HG02759 (cell line): ENCODE results near the gene HTR1D.

Source experiments
- ATAC-seq: cut with Tn5 transposase; IDR thresholded peaks from one replicate; pipeline ENCODE4 v1.9.1; 2021; ENCODE audit warnings: mild to moderate bottlenecking, moderate library complexity; ENCODE audit not compliant: unreplicated experiment

The HTR1D gene

GRCh38 chr1:23156940-23157339 is 60.4 kb downstream of the HTR1D start:
- ATAC-seq: no peak

GRCh38 chr1:23152966-23153684 is 64.2 kb downstream of the HTR1D start:
- ATAC-seq: no peak

- no peak for ATAC-seq
These were observed 66.6 kb downstream of the HTR1D start for GRCh38 chr1:23150742-23151141.

- ATAC-seq: no peak
These were observed 67.2 kb downstream of the HTR1D start for GRCh38 chr1:23150125-23150524.

- ATAC-seq: no peak
These were observed 68.2 kb downstream of the HTR1D start for GRCh38 chr1:23149114-23149513.

- no peak for ATAC-seq
These were observed 69.2 kb downstream of the HTR1D start for GRCh38 chr1:23148084-23148483.
